Endothelial cell of umbilical vein (primary cell): ENCODE data around the gene MCM3AP. TPM values are rescaled to one million over a fixed set of nuclear protein-coding genes. Genes with fewer than 3 reads are reported as not detected.

Source experiments
- BruUV-seq: library from RNA; stranded (reverse); fragments of 400-500 nt; replicated peaks from 2 replicates; lab custom pipeline; 2021; lab: Mats Ljungman, UMichigan
- CTCF ChIA-PET: fragments of 300-600, 350-600 bp; sonication (Branson Sonifier 250); formaldehyde crosslinking; loops from one replicate; lab custom pipeline; 2021; ENCODE audit warnings: antibody characterized with exemption, inconsistent platforms; lab: Charles Lee
- POLR2A ChIA-PET: fragments of 300-600, 350-600 bp; sonication (Branson Sonifier 250); formaldehyde crosslinking; loops from one replicate; lab custom pipeline; 2021; ENCODE audit warnings: antibody characterized with exemption, inconsistent platforms; lab: Charles Lee
- DNase-seq: peaks from one replicate; pipeline ENCODE4 v3.0.0-alpha.2; 2011; ENCODE audit warnings: low read depth, low spot score
- FAIRE-seq: peaks from 2 replicates; lab custom pipeline; 2011; peaks lifted over from hg19 to GRCh38; lab: Jason Lieb, UNC
- H2AFZ ChIP-seq: 2 replicates; pipeline ENCODE4 v1.6.0; 2012; ENCODE audit warnings: low read depth, low read length, control low read depth, inconsistent platforms
- H3K27ac ChIP-seq: 2 replicates; pipeline ENCODE4 v1.5.1; 2011; ENCODE audit warnings: low read depth, mild to moderate bottlenecking, control low read depth, low read length, moderate library complexity; ENCODE audit not compliant: insufficient read depth
- H3K27me3 ChIP-seq, 2 experiments: 2 replicates each; pipeline versions ENCODE4 v1.6.0 to v1.6.1; 2011; ENCODE audit warnings: low read length in 2 of 2, mixed read lengths in 1 of 2; ENCODE audit not compliant: control insufficient read depth in 2 of 2, insufficient read depth in 2 of 2
- H3K36me3 ChIP-seq, 2 experiments: 2 replicates in 1 of 2; 3 replicates in 1 of 2; pipeline ENCODE4 v1.5.1; 2011; ENCODE audit warnings: low read length in 2 of 2, mild to moderate bottlenecking in 1 of 2, moderate library complexity in 1 of 2; ENCODE audit not compliant: control insufficient read depth in 2 of 2, insufficient read depth in 2 of 2; ENCODE audit errors: extremely low read depth in 1 of 2
- H3K4me1 ChIP-seq: 3 replicates; pipeline ENCODE4 v1.5.1; 2011; ENCODE audit warnings: mild to moderate bottlenecking, low read length; ENCODE audit not compliant: control insufficient read depth, insufficient read depth; ENCODE audit errors: extremely low read depth
- H3K4me2 ChIP-seq: 2 replicates; pipeline ENCODE4 v1.6.1; 2011; ENCODE audit warnings: low read length, control low read depth, mixed read lengths; ENCODE audit not compliant: insufficient read depth
- H3K4me3 ChIP-seq, 3 experiments: fragments of 200-600 bp in 1 of 3; sonication (generic), shearing (Covaris generic) in 1 of 3; replicated peaks in 1 of 3; 2 replicates each; pipeline ENCODE4 v1.5.1; 2011 to 2016; ENCODE audit warnings: control low read depth in 3 of 3, low read length in 3 of 3, mild to moderate bottlenecking in 2 of 3, inconsistent platforms in 1 of 3, low read depth in 1 of 3, moderate library complexity in 1 of 3; ENCODE audit not compliant: insufficient read depth in 1 of 3
- H3K79me2 ChIP-seq: 2 replicates; pipeline ENCODE4 v1.6.0; 2012; ENCODE audit warnings: low read length, inconsistent platforms; ENCODE audit not compliant: control insufficient read depth, insufficient read depth
- H3K9ac ChIP-seq: replicated peaks from 2 replicates; pipeline ENCODE3; 2011; ENCODE audit warnings: low read length, control low read depth; ENCODE audit not compliant: insufficient read depth; ENCODE audit errors: extremely low read depth
- H3K9me1 ChIP-seq: replicated peaks from 3 replicates; pipeline ENCODE4 v1.6.0; 2011; ENCODE audit warnings: mild to moderate bottlenecking, low read length; ENCODE audit not compliant: control insufficient read depth, insufficient read depth; ENCODE audit errors: extremely low read depth
- H3K9me3 ChIP-seq: replicated peaks from 2 replicates; pipeline ENCODE4 v1.5.1; 2012; ENCODE audit warnings: low read length, inconsistent platforms; ENCODE audit not compliant: control insufficient read depth, insufficient read depth
- H4K20me1 ChIP-seq: replicated peaks from 2 replicates; pipeline ENCODE3; 2011; ENCODE audit warnings: mild to moderate bottlenecking, low read length; ENCODE audit not compliant: control insufficient read depth, insufficient read depth; ENCODE audit errors: extremely low read depth
- EZH2 ChIP-seq: IDR thresholded peaks from 2 replicates; pipeline ENCODE4 v1.6.1; 2012; ENCODE audit warnings: borderline replicate concordance, low read depth, mild to moderate bottlenecking, moderate library complexity, low read length, inconsistent platforms; ENCODE audit not compliant: severe bottlenecking
- FOS ChIP-seq: IDR thresholded peaks from 2 replicates; pipeline ENCODE4 v1.6.1; 2011; ENCODE audit warnings: mild to moderate bottlenecking, low read length, moderate library complexity, borderline replicate concordance; ENCODE audit not compliant: insufficient read depth
- GATA2 ChIP-seq: IDR thresholded peaks from 2 replicates; pipeline ENCODE4 v1.7.0; 2011; ENCODE audit warnings: low read depth, mild to moderate bottlenecking, moderate library complexity, mixed read lengths, low read length; ENCODE audit not compliant: insufficient read length, insufficient read depth
- JUN ChIP-seq: IDR thresholded peaks from 2 replicates; pipeline ENCODE4 v1.6.1; 2011; ENCODE audit warnings: borderline replicate concordance, low read depth; ENCODE audit not compliant: insufficient read length, insufficient read depth
- MYC ChIP-seq: IDR thresholded peaks from one replicate; pipeline ENCODE4 v1.6.1; 2011; ENCODE audit warnings: mild to moderate bottlenecking, low read depth, low read length
- POLR2A ChIP-seq: IDR thresholded peaks from 2 replicates; pipeline ENCODE4 v1.6.1; 2012; ENCODE audit warnings: low read depth, mild to moderate bottlenecking, control low read depth, low read length
- POLR2AphosphoS5 ChIP-seq: IDR thresholded peaks from 2 replicates; pipeline ENCODE4 v1.6.1; 2012; ENCODE audit warnings: low read depth, mild to moderate bottlenecking, control low read depth, low read length, moderate library complexity; ENCODE audit not compliant: insufficient read depth
- dilution Hi-C: fragments of 300-500 bp; cut with MboI; formaldehyde crosslinking; loops from one replicate; pipeline ENCODE4 v1.15.0; 2019; ENCODE audit warnings: low sequenced_read_pairs; ENCODE audit not compliant: extremely low pct_ligation_motif_present
- intact Hi-C: fragments of 100-400 bp; cut with micrococcal nuclease; formaldehyde crosslinking; loops from one replicate; pipeline ENCODE4 v1.10.0; 2022
- polyA plus RNA-seq, 4 experiments: library from polyadenylated mRNA; depleted of rRNA in 3 of 4; stranded (reverse) in 3 of 4; unstranded in 1 of 4; fragments of >200 nt; gene quantifications; 2 replicates each; pipeline versions ENCODE4 v1.2.1 to v1.2.3, GENCODE V29; 2011 to 2012; ENCODE audit warnings: missing spikeins in 1 of 4
- total RNA-seq: library from RNA; stranded (reverse); gene quantifications from 2 replicates; pipeline ENCODE4 v1.2.3, GENCODE V29; 2021
- TF ChIP-seq, protein P1 (sequence below), 2 donors: IDR thresholded peaks; 1 replicate in 1 of 2; 2 replicates in 1 of 2; pipeline ENCODE4 v1.5.1; 2011; ENCODE audit warnings: low read length in 2 of 2, mild to moderate bottlenecking in 2 of 2, moderate library complexity in 2 of 2, control low read depth in 1 of 2, inconsistent platforms in 1 of 2, low read depth in 1 of 2; ENCODE audit not compliant: insufficient read depth in 1 of 2; ENCODE audit errors: extremely low read depth in 1 of 2
- TF ChIP-seq, protein P2 (sequence below): IDR thresholded peaks from 2 replicates; pipeline ENCODE4 v1.6.1; 2011; ENCODE audit not compliant: insufficient read depth, insufficient read length

MCM3AP gene
- total and polyA plus RNA-seq, 2 donors (not counting 3 experiments of a cell fraction or from before 2014, with no cell fraction given), result 37.9 to 115 TPM

DNA sequence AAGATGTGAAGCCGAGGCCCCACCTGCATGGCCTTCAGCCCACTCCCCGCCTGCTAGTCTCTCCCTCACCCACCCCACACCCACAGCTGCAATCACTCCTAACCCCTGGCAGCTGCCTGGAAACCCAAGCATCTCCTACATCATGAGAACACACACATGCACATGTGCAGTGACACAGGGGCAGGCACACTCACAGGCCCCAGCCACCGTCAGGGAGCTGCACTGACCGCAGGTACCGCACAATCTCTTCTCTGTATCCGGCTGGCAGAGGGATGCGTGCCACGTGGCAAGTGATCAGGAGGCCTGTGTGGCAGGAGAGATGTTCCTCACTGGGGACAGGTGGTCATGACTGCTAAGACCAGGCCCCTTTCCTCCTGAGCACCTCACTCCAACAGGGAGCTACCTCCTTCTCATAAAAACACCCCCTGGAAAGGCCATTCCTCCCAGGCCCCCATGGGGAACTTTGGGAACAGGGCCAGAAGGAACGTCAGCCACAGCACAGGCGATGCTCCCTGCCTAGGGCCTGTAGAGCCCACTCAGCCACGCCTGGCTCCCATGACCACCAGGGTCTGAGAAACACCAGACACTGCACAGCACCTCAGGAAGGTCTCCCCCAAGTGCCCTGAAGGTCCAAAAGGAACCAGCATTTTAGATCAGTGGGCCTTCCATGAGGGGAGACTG is 62.8 kb downstream of the MCM3AP start:
- Histone ChIP-seq H3K27ac (no peak overlapping the region), H3K27me3 (no peaks in the 10 kb centered on the region), H3K36me3 (peaks cover 6 to 11% of the 10 kb centered on the region in 2 experiments), H3K79me2 (peaks cover 46% of the 10 kb centered on the region), H3K4me3 (no peak overlapping the region), H2AFZ (no peak overlapping the region), H4K20me1 (no peaks in the 10 kb centered on the region), H3K9me1 (no peaks in the 10 kb centered on the region), H3K9ac (no peak overlapping the region), H3K4me2 (no peak overlapping the region), H3K9me3 (no peaks in the 10 kb centered on the region), H3K4me1 (peaks cover 14% of the 10 kb centered on the region)
- ChIA-PET CTCF (no interaction called here), POLR2A (no interaction called here)
- no peak for TF ChIP-seq POLR2A
- no peak for TF ChIP-seq GATA2
- TF ChIP-seq FOS, result no peak
- TF ChIP-seq, protein P1, sequence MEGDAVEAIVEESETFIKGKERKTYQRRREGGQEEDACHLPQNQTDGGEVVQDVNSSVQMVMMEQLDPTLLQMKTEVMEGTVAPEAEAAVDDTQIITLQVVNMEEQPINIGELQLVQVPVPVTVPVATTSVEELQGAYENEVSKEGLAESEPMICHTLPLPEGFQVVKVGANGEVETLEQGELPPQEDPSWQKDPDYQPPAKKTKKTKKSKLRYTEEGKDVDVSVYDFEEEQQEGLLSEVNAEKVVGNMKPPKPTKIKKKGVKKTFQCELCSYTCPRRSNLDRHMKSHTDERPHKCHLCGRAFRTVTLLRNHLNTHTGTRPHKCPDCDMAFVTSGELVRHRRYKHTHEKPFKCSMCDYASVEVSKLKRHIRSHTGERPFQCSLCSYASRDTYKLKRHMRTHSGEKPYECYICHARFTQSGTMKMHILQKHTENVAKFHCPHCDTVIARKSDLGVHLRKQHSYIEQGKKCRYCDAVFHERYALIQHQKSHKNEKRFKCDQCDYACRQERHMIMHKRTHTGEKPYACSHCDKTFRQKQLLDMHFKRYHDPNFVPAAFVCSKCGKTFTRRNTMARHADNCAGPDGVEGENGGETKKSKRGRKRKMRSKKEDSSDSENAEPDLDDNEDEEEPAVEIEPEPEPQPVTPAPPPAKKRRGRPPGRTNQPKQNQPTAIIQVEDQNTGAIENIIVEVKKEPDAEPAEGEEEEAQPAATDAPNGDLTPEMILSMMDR (IDR thresholded peaks at IDR 0.05; ENCODE audit: extremely low read depth in 1 of 2, insufficient read depth in 1 of 2, low read depth in 1 of 2, low read length in 2 of 2), result no peak
- TF ChIP-seq EZH2, result no peak
- TF ChIP-seq, protein P2, sequence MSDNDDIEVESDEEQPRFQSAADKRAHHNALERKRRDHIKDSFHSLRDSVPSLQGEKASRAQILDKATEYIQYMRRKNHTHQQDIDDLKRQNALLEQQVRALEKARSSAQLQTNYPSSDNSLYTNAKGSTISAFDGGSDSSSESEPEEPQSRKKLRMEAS, result no peak
- no peak for TF ChIP-seq POLR2AphosphoS5
- TF ChIP-seq MYC, result no peak
- TF ChIP-seq JUN, result no peak
- FAIRE-seq (no peak), DNase-seq (no peak)
- dilution Hi-C loops (no loop called here), intact Hi-C loops (no loop called here)
- no TSS peak for BruUV-seq
